ENCODE data around the gene NPAS3.

NPAS3 gene

GRCh38 chr14:33568935-33569579 lies 630.4 kb downstream of the NPAS3 start:
- no peak overlapping the region for H3K4ac ChIP-seq (ENCODE audit: low read depth, low read length)
- no peak overlapping the region for H4K91ac ChIP-seq (ENCODE audit: low read depth, low read length)
- no peaks in the 10 kb centered on the region for H3K9me3 ChIP-seq (ENCODE audit: insufficient read depth, low read depth, low read length)
- no peaks in the 10 kb centered on the region for H3K79me2 ChIP-seq (ENCODE audit: control insufficient read depth, insufficient read depth, low read length, poor library complexity)
- no peak overlapping the region for H3K4me2 ChIP-seq (ENCODE audit: low read length)
- H2BK12ac ChIP-seq (ENCODE audit: low read length), result no peak overlapping the region
- no peak overlapping the region for H2BK5ac ChIP-seq (ENCODE audit: low read depth, low read length, poor library complexity)
- no peak overlapping the region for H3K14ac ChIP-seq (ENCODE audit: low read length)
- H3K9ac ChIP-seq (ENCODE audit: low read length), result no peak overlapping the region
- H3K27me3 ChIP-seq (ENCODE audit: insufficient read depth, low read length), result no peaks in the 10 kb centered on the region
- no peak overlapping the region for H2AFZ ChIP-seq (ENCODE audit: insufficient read depth, low read length, poor library complexity)
- no peak overlapping the region for H2BK120ac ChIP-seq (ENCODE audit: insufficient read depth, low read length, poor library complexity)
- H4K8ac ChIP-seq (ENCODE audit: low read depth, low read length), result no peak overlapping the region
- H3K23ac ChIP-seq (ENCODE audit: low read length), result no peak overlapping the region
- H2AK5ac ChIP-seq (ENCODE audit: low read length), result no peak overlapping the region
- no peaks in the 10 kb centered on the region for H3K36me3 ChIP-seq (ENCODE audit: control insufficient read depth in 1 of 2, insufficient read depth in 2 of 2, low read length in 2 of 2)
- no peaks in the 10 kb centered on the region for H3K79me1 ChIP-seq (ENCODE audit: low read length)
- H3K4me3 ChIP-seq (ENCODE audit: low read depth, low read length), result no peak overlapping the region
- DNase-seq, result peak; percentile 2 to 71
- H4K12ac ChIP-seq (ENCODE audit: low read depth, low read length), result no peak overlapping the region
- no peak overlapping the region for H3K18ac ChIP-seq (ENCODE audit: low read length)
- WGBS (ENCODE audit: extremely low coverage, insufficient coverage, insufficient read length), result no CpG with 5 or more reads among the region's 3 CpGs
- no peak overlapping the region for H3K27ac ChIP-seq (ENCODE audit: low read depth, low read length)
- H3K4me1 ChIP-seq (ENCODE audit: control insufficient read depth in 1 of 2, insufficient read depth in 2 of 2, low read length in 2 of 2), result no peaks in the 10 kb centered on the region

- no CpG with 5 or more reads among the region's 10 CpGs for WGBS (ENCODE audit: extremely low coverage, insufficient coverage, insufficient read length)
- H3K27me3 ChIP-seq (ENCODE audit: insufficient read depth, low read length), result no peaks in the 10 kb centered on the region
- no peak overlapping the region for H4K91ac ChIP-seq (ENCODE audit: low read depth, low read length)
- H3K36me3 ChIP-seq (ENCODE audit: control insufficient read depth in 1 of 2, insufficient read depth in 2 of 2, low read length in 2 of 2), result no peaks in the 10 kb centered on the region
- no peak overlapping the region for H3K14ac ChIP-seq (ENCODE audit: low read length)
- H3K9ac ChIP-seq (ENCODE audit: low read length), result no peak overlapping the region
- H2BK5ac ChIP-seq (ENCODE audit: low read depth, low read length, poor library complexity), result no peak overlapping the region
- H3K4me2 ChIP-seq (ENCODE audit: low read length), result no peak overlapping the region
- no peak overlapping the region for H2AFZ ChIP-seq (ENCODE audit: insufficient read depth, low read length, poor library complexity)
- H3K4ac ChIP-seq (ENCODE audit: low read depth, low read length), result no peak overlapping the region
- H3K79me1 ChIP-seq (ENCODE audit: low read length), result no peaks in the 10 kb centered on the region
- H3K79me2 ChIP-seq (ENCODE audit: control insufficient read depth, insufficient read depth, low read length, poor library complexity), result no peaks in the 10 kb centered on the region
- no peaks in the 10 kb centered on the region for H3K9me3 ChIP-seq (ENCODE audit: insufficient read depth, low read depth, low read length)
- H2BK120ac ChIP-seq (ENCODE audit: insufficient read depth, low read length, poor library complexity), result no peak overlapping the region
- no peak overlapping the region for H3K27ac ChIP-seq (ENCODE audit: low read depth, low read length)
- H4K8ac ChIP-seq (ENCODE audit: low read depth, low read length), result no peak overlapping the region
- H2BK12ac ChIP-seq (ENCODE audit: low read length), result no peak overlapping the region
- no peak overlapping the region for H2AK5ac ChIP-seq (ENCODE audit: low read length)
- H3K23ac ChIP-seq (ENCODE audit: low read length), result no peak overlapping the region
- H3K4me3 ChIP-seq (ENCODE audit: low read depth, low read length), result no peak overlapping the region
- no peak overlapping the region for H4K12ac ChIP-seq (ENCODE audit: low read depth, low read length)
- peak; percentile 0 to 77 for DNase-seq
- H3K18ac ChIP-seq (ENCODE audit: low read length), result no peak overlapping the region
- no peaks in the 10 kb centered on the region for H3K4me1 ChIP-seq (ENCODE audit: control insufficient read depth in 1 of 2, insufficient read depth in 2 of 2, low read length in 2 of 2)
Measured at GRCh38 chr14:33569821-33570687, 631.4 kb downstream of the NPAS3 start.

GRCh38 chr14:33570694-33571310 lies 632.1 kb downstream of the NPAS3 start:
- H3K27ac ChIP-seq (ENCODE audit: low read depth, low read length), result no peak overlapping the region
- no peak overlapping the region for H3K4me3 ChIP-seq (ENCODE audit: low read depth, low read length)
- no peak overlapping the region for H3K23ac ChIP-seq (ENCODE audit: low read length)
- H3K27me3 ChIP-seq (ENCODE audit: insufficient read depth, low read length), result no peaks in the 10 kb centered on the region
- no peak overlapping the region for H2BK120ac ChIP-seq (ENCODE audit: insufficient read depth, low read length, poor library complexity)
- H3K36me3 ChIP-seq (ENCODE audit: control insufficient read depth in 1 of 2, insufficient read depth in 2 of 2, low read length in 2 of 2), result no peaks in the 10 kb centered on the region
- no peak overlapping the region for H3K14ac ChIP-seq (ENCODE audit: low read length)
- H3K18ac ChIP-seq (ENCODE audit: low read length), result no peak overlapping the region
- H3K4me1 ChIP-seq (ENCODE audit: control insufficient read depth in 1 of 2, insufficient read depth in 2 of 2, low read length in 2 of 2), result no peaks in the 10 kb centered on the region
- H3K9ac ChIP-seq (ENCODE audit: low read length), result no peak overlapping the region
- WGBS (ENCODE audit: extremely low coverage, insufficient coverage, insufficient read length), result no CpG with 5 or more reads among the region's 5 CpGs
- no peak overlapping the region for H4K8ac ChIP-seq (ENCODE audit: low read depth, low read length)
- no peaks in the 10 kb centered on the region for H3K79me2 ChIP-seq (ENCODE audit: control insufficient read depth, insufficient read depth, low read length, poor library complexity)
- no peak overlapping the region for H2AK5ac ChIP-seq (ENCODE audit: low read length)
- H2AFZ ChIP-seq (ENCODE audit: insufficient read depth, low read length, poor library complexity), result no peak overlapping the region
- DNase-seq, result no peak
- H4K91ac ChIP-seq (ENCODE audit: low read depth, low read length), result no peak overlapping the region
- no peaks in the 10 kb centered on the region for H3K79me1 ChIP-seq (ENCODE audit: low read length)
- no peak overlapping the region for H2BK12ac ChIP-seq (ENCODE audit: low read length)
- no peaks in the 10 kb centered on the region for H3K9me3 ChIP-seq (ENCODE audit: insufficient read depth, low read depth, low read length)
- no peak overlapping the region for H4K12ac ChIP-seq (ENCODE audit: low read depth, low read length)
- no peak overlapping the region for H3K4ac ChIP-seq (ENCODE audit: low read depth, low read length)
- H3K4me2 ChIP-seq (ENCODE audit: low read length), result no peak overlapping the region
- no peak overlapping the region for H2BK5ac ChIP-seq (ENCODE audit: low read depth, low read length, poor library complexity)

GRCh38 chr14:33573301-33573880 lies 634.7 kb downstream of the NPAS3 start:
- Histone ChIP-seq H2BK12ac (ENCODE audit: low read length) (no peak overlapping the region), H3K79me1 (ENCODE audit: low read length) (no peaks in the 10 kb centered on the region), H3K14ac (ENCODE audit: low read length) (no peak overlapping the region)

More at GRCh38 chr14:33573301-33573880, 634.7 kb downstream of the NPAS3 start:
- H3K4me1 ChIP-seq (ENCODE audit: control insufficient read depth in 1 of 2, insufficient read depth in 2 of 2, low read length in 2 of 2), result no peaks in the 10 kb centered on the region
- H2BK120ac ChIP-seq (ENCODE audit: insufficient read depth, low read length, poor library complexity), result no peak overlapping the region
- no peaks in the 10 kb centered on the region for H3K36me3 ChIP-seq (ENCODE audit: control insufficient read depth in 1 of 2, insufficient read depth in 2 of 2, low read length in 2 of 2)
- WGBS (ENCODE audit: extremely low coverage, insufficient coverage, insufficient read length), result no CpG with 5 or more reads among the region's 3 CpGs
- no peak overlapping the region for H4K91ac ChIP-seq (ENCODE audit: low read depth, low read length)
- H3K23ac ChIP-seq (ENCODE audit: low read length), result no peak overlapping the region
- H3K9ac ChIP-seq (ENCODE audit: low read length), result no peak overlapping the region
- H3K9me3 ChIP-seq (ENCODE audit: insufficient read depth, low read depth, low read length), result no peaks in the 10 kb centered on the region
- no peak overlapping the region for H4K12ac ChIP-seq (ENCODE audit: low read depth, low read length)
- no peak overlapping the region for H3K4me2 ChIP-seq (ENCODE audit: low read length)
- H3K27ac ChIP-seq (ENCODE audit: low read depth, low read length), result no peak overlapping the region
- no peak overlapping the region for H3K4ac ChIP-seq (ENCODE audit: low read depth, low read length)
- peak; percentile 47 to 87 for DNase-seq
- no peaks in the 10 kb centered on the region for H3K27me3 ChIP-seq (ENCODE audit: insufficient read depth, low read length)
- no peak overlapping the region for H3K18ac ChIP-seq (ENCODE audit: low read length)
- H3K4me3 ChIP-seq (ENCODE audit: low read depth, low read length), result no peak overlapping the region
- H2BK5ac ChIP-seq (ENCODE audit: low read depth, low read length, poor library complexity), result no peak overlapping the region
- no peak overlapping the region for H4K8ac ChIP-seq (ENCODE audit: low read depth, low read length)
- H3K79me2 ChIP-seq (ENCODE audit: control insufficient read depth, insufficient read depth, low read length, poor library complexity), result no peaks in the 10 kb centered on the region
- no peak overlapping the region for H2AK5ac ChIP-seq (ENCODE audit: low read length)
- no peak overlapping the region for H2AFZ ChIP-seq (ENCODE audit: insufficient read depth, low read length, poor library complexity)

Data from trophoblast cell (in vitro differentiated cells and primary cell).